Choroid plexus epithelial cell (primary cell): ENCODE measurements around the gene PLXDC2.

Experiments
- DNase-seq: peaks from one replicate; pipeline ENCODE4 v3.0.0-alpha.2; 2010; ENCODE audit warnings: low read depth
- H3K4me3 ChIP-seq: 2 replicates; pipeline ENCODE4 v1.5.1; 2011; ENCODE audit warnings: low read depth, mild to moderate bottlenecking, control low read depth, low read length, moderate library complexity
- CTCF ChIP-seq: conservative IDR thresholded peaks from 2 replicates; pipeline ENCODE4 v1.5.1; 2011; ENCODE audit warnings: low read depth, mild to moderate bottlenecking, control low read depth, inconsistent platforms, low read length, moderate library complexity

Gene PLXDC2

GRCh38 chr10:20105236-20105635, 289.0 kb downstream of the PLXDC2 start:
- DNase-seq: peak; percentile 55
- TF ChIP-seq CTCF: no peak
- no peak overlapping the region for H3K4me3 ChIP-seq

DNA sequence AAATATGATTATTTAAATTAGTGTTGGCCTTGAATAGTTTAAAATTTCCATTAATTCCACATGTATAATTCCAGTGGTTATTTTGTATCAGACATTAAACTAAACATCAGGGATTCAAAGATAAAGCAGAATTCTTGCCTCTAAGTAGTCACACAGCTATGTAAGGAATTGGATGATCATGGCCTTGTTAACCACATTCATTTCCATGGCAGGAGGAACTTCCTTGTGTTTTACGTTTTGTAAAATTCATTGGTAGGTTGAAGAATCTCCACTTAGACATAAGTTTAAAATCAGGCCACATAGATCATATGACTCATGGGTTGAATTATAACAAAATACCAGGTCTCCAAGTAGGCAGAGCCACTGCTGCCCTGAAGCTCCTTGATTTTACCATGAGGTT, 289.7 kb downstream of the PLXDC2 start:
- no peak overlapping the region for H3K4me3 ChIP-seq
- TF ChIP-seq CTCF: no peak
- DNase-seq: peak; percentile 86

DNA sequence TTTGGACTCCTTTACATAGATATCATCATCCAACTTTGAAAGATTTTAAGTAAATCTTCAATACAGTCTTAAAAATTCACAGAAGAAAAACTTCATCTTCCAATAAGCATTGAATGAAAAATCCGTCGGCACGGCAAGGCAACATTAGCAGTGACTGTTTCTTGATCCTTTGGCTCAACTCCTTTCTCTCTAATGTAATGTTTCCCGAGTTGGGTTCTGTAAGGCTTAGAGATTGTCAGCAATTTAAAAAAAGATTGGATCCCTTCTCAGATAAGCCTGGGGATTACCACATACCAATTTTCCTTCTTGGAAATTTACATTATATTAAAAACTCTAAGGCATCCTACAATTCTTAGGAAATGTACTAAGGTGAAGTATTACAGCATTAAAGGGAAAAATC, 291.8 kb downstream of the PLXDC2 start:
- DNase-seq: no peak
- TF ChIP-seq CTCF: no peak
- H3K4me3 ChIP-seq: no peak overlapping the region

GRCh38 chr10:20109613-20110012, 293.4 kb downstream of the PLXDC2 start:
- no peak for TF ChIP-seq CTCF
- no peak overlapping the region for H3K4me3 ChIP-seq

DNA sequence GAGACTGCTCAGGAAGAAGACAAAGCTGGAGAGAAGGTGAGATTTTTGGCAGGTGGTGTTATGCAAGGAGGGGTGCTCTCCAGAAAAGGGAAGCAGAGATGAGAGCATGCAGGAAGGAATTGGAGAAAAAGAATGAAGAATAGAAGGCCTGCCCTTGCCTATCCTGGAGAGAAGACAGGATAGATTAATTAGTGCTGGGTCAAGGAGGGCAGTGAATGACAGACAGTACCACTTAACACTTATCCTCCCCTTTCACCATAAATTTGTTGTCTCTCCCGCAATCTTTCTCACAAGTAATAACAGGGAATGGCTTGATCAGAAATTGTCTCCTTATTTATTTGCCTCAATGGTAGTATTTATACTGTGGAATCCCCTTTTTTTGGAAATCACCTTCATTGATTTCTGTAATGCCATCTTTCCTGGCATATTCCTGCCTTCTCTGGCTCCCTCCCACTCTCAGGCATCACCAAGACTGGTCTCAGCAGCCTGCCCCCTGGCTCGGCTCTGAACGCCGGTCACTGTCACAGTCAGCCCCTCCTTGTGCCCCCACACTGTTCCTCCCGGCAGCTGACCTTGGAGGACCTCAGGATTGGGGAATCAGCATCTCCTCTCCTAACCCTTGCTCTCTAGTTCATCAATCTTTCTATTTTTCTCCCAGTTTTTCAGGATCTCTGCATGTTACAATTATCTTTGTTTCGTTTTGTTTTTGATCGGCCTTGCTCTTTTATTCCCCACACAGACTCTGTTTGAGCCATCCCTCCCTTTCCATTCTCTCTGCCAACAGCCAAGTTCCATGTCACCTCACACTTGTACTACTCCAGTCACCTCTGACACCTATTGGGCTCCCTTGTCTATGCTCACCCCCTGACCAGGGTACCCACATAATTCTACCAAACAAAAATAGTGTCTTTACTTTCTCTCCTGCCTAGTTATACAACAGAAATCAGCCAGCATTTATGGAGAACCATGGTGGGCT, 294.2 kb downstream of the PLXDC2 start:
- no peak for DNase-seq
- no peak for TF ChIP-seq CTCF
- H3K4me3 ChIP-seq: peak overlapping the region; percentile 42

More at GRCh38 chr10:20109613-20110012, 293.4 kb downstream of the PLXDC2 start:
- no peak for DNase-seq

DNA sequence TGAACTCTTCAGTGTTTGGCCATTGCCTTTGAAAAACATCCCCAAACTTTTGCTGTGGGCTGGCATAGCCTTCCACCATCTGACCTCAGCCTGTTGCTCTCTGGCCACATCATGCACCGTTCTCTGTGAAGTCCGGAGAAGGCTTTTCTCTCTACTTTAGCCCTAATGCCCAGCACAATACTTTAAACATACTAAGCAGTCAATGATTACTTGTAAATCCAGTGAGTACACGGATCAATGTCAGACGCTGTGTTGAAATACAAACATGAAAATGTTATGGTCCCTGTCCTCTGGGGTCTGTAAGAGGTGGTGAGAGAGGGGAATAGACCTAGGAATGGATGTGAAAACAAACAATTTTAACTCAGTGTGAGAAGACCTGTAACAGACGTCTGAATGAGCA, 297.9 kb downstream of the PLXDC2 start:
- DNase-seq: no peak
- no peak overlapping the region for H3K4me3 ChIP-seq
- TF ChIP-seq CTCF: no peak

GRCh38 chr10:20115894-20116293, 299.7 kb downstream of the PLXDC2 start:
- no peak for DNase-seq
- no peak overlapping the region for H3K4me3 ChIP-seq
- no peak for TF ChIP-seq CTCF
